Measurements from ENCODE around the gene HNF4A.
"Not testable (repeated sequence)": the region's sequence is repeated elsewhere in the genome, so short reads cannot be mapped to it uniquely, and the experiment has no call there.

HNF4A gene

GRCh38 chr20:44467289-44467883 is 111.9 kb downstream of the HNF4A start:
- DNase-seq (ENCODE audit: low read depth in 2 of 2): peak; percentile 80 to 92
- no peak for TF ChIP-seq CTCF (IDR thresholded peaks at IDR 0.05; ENCODE audit: low read depth, low read length)
- no peak overlapping the region for H3K4me3 ChIP-seq (replicated peaks in 1 of 2; ENCODE audit: low read depth in 2 of 2, low read length in 2 of 2)

- no peak overlapping the region for H3K4me3 ChIP-seq (replicated peaks in 1 of 2; ENCODE audit: low read depth in 2 of 2, low read length in 2 of 2)
- no peak for DNase-seq (ENCODE audit: low read depth in 2 of 2)
- TF ChIP-seq CTCF (IDR thresholded peaks at IDR 0.05; ENCODE audit: low read depth, low read length): no peak
Measured at GRCh38 chr20:44468044-44468782, 112.7 kb downstream of the HNF4A start.

GRCh38 chr20:44470327-44470726 is 114.8 kb downstream of the HNF4A start:
- no peak for DNase-seq (ENCODE audit: low read depth in 2 of 2)
- no peak overlapping the region for H3K4me3 ChIP-seq (replicated peaks in 1 of 2; ENCODE audit: low read depth in 2 of 2, low read length in 2 of 2)
- no peak for TF ChIP-seq CTCF (IDR thresholded peaks at IDR 0.05; ENCODE audit: low read depth, low read length)

GRCh38 chr20:44471481-44471882 is 116.0 kb downstream of the HNF4A start:
- peak; percentile 73 to 77 for DNase-seq (ENCODE audit: low read depth in 2 of 2)
- no peak overlapping the region for H3K4me3 ChIP-seq (replicated peaks in 1 of 2; ENCODE audit: low read depth in 2 of 2, low read length in 2 of 2)
- peak; percentile 73 for TF ChIP-seq CTCF (IDR thresholded peaks at IDR 0.05; ENCODE audit: low read depth, low read length)

- not testable (repeated sequence) for DNase-seq (ENCODE audit: low read depth in 2 of 2); H3K4me3 ChIP-seq (replicated peaks in 1 of 2; ENCODE audit: low read depth in 2 of 2, low read length in 2 of 2)
Measured at GRCh38 chr20:44472283-44472682, 116.8 kb downstream of the HNF4A start.

GRCh38 chr20:44475372-44475693 is 119.8 kb downstream of the HNF4A start:
- no peak for TF ChIP-seq CTCF (IDR thresholded peaks at IDR 0.05; ENCODE audit: low read depth, low read length)
- peak overlapping the region; percentile 91 to 97 for H3K4me3 ChIP-seq (replicated peaks in 1 of 2; ENCODE audit: low read depth in 2 of 2, low read length in 2 of 2)
- no peak for DNase-seq (ENCODE audit: low read depth in 2 of 2)

GRCh38 chr20:44475694-44476560 is 120.4 kb downstream of the HNF4A start, which contains the start of gene TTPAL:
TTPAL (plus strand) TSS chr20:44475874; CDS start chr20:44480000, 4,126 bp downstream.
- peak within 1 kb of the TSS; percentile 91 to 97 for H3K4me3 ChIP-seq (replicated peaks in 1 of 2; ENCODE audit: low read depth in 2 of 2, low read length in 2 of 2)
- DNase-seq (ENCODE audit: low read depth in 2 of 2): peak; percentile 81 to 85
- peak; percentile 43 for TF ChIP-seq CTCF (IDR thresholded peaks at IDR 0.05; ENCODE audit: low read depth, low read length)

All from cardiac fibroblast (primary cell).